C4-2B (cell line): ENCODE data around the gene ROMO1.

Experiments used
- CTCF ChIP-seq: fragments of 450-650 bp; conservative IDR thresholded peaks from 2 replicates; pipeline ENCODE4 v1.5.1; 2017; ENCODE audit warnings: mild to moderate bottlenecking
- ZFX ChIP-seq: fragments of 450-650 bp; IDR thresholded peaks from 2 replicates; pipeline ENCODE4 v1.6.1; 2017

DNA sequence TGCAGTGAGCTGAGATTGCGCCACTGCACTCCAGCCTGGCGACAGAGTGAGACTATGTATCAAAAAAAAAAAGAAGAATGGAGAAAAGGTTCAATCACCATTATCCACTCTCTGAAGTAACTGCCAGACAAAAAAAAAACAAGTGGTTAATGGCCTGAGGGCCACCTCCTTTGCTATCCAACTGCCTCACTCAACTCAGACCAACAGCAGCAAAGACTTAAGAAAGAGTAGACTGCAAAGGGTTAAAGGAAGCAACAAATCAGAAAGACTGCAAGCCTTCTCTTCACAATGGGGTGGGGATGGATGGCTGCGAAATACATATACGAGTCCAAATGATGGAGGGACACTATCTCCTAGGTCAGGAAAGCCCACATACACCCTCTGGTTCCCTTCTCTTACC, 3.2 kb upstream of the ROMO1 start:
- TF ChIP-seq CTCF (no peak), ZFX (no peak)
